MCF 10A (cell line): ENCODE results near the gene TMEM219. TPM values are rescaled to one million over a fixed set of nuclear protein-coding genes. Genes with fewer than 3 reads are reported as not detected.

Experiments used
- BruUV-seq: library from RNA; stranded (reverse); fragments of 400-500 nt; replicated peaks from 2 replicates; lab custom pipeline; 2021; lab: Mats Ljungman, UMichigan
- CTCF ChIA-PET: fragments of 300-600 bp; sonication (Branson Sonifier 250); formaldehyde crosslinking; extraction: SDS; loops from one replicate; lab custom pipeline; 2021; ENCODE audit warnings: antibody characterized with exemption, inconsistent platforms; lab: Yijun Ruan, JAX
- POLR2A ChIA-PET: fragments of 300-600, 350-650 bp; sonication (Branson Sonifier 250); formaldehyde crosslinking; extraction: SDS; loops from one replicate; lab custom pipeline; 2020; ENCODE audit warnings: antibody characterized with exemption, inconsistent platforms; lab: Yijun Ruan, JAX
- DNase-seq: peaks from one replicate; pipeline ENCODE4 v3.0.0-alpha.2; 2018; ENCODE audit not compliant: unreplicated experiment
- H3K27ac Mint-ChIP-seq: one replicate; pipeline ENCODE4 v1.8.0; 2022; ENCODE audit warnings: mild to moderate bottlenecking, low read depth, mixed read lengths; ENCODE audit not compliant: unreplicated experiment
- H3K27me3 Mint-ChIP-seq: one replicate; pipeline ENCODE4 v1.8.0; 2022; ENCODE audit warnings: mixed read lengths; ENCODE audit not compliant: insufficient read depth, unreplicated experiment
- H3K36me3 Mint-ChIP-seq: one replicate; pipeline ENCODE4 v1.8.0; 2022; ENCODE audit warnings: mild to moderate bottlenecking, moderate library complexity, mixed read lengths; ENCODE audit not compliant: insufficient read depth, unreplicated experiment
- H3K4me1 Mint-ChIP-seq: one replicate; pipeline ENCODE4 v1.8.0; 2022; ENCODE audit warnings: mixed read lengths; ENCODE audit not compliant: insufficient read depth, unreplicated experiment
- H3K4me3 Mint-ChIP-seq: one replicate; pipeline ENCODE4 v1.8.0; 2022; ENCODE audit warnings: mild to moderate bottlenecking, moderate library complexity, mixed read lengths; ENCODE audit not compliant: unreplicated experiment
- H3K9me3 Mint-ChIP-seq: one replicate; pipeline ENCODE4 v1.8.0; 2022; ENCODE audit warnings: mixed read lengths; ENCODE audit not compliant: unreplicated experiment
- intact Hi-C: fragments of 100-400 bp; cut with micrococcal nuclease; formaldehyde crosslinking; loops from 2 replicates; pipeline ENCODE4 v1.14.1; 2022
- total RNA-seq: library from RNA; stranded (reverse); gene quantifications from 2 replicates; pipeline ENCODE4 v1.2.3, GENCODE V29; 2022
- TF ChIP-seq, protein P1 (sequence below): fragments of 200-600 bp; IDR thresholded peaks from one replicate; pipeline ENCODE4 v1.8.0; 2022; ENCODE audit warnings: antibody characterized with exemption, mild to moderate bottlenecking; ENCODE audit not compliant: unreplicated experiment

TMEM219 gene
- total RNA-seq, 1 experiment from 2014 or later, result 62.1 TPM

DNA sequence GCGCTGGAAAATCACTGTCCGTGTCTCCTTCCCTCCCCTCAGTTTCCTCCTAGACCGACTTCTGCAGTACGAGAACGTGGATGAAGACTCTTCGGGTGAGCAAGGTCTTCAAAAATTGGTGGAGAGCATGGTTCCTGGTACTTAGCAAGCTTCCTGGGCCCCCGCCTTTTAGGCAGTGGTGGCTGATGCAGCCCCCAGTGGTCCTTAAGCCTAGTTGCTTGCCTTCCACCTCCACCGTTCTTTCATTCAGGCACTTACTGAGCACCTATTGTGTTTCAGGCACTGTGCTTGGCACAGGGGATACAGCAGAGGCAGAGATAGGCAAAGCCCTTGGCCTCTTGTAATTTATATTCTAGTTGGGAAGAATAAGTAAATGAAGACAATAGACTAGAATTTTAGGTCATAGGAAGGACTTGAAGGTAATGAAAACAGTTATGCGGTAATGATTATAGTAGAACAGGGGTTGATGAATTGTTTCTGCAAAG lies 34.9 kb downstream of the TMEM219 start:
- TF ChIP-seq, protein P1, sequence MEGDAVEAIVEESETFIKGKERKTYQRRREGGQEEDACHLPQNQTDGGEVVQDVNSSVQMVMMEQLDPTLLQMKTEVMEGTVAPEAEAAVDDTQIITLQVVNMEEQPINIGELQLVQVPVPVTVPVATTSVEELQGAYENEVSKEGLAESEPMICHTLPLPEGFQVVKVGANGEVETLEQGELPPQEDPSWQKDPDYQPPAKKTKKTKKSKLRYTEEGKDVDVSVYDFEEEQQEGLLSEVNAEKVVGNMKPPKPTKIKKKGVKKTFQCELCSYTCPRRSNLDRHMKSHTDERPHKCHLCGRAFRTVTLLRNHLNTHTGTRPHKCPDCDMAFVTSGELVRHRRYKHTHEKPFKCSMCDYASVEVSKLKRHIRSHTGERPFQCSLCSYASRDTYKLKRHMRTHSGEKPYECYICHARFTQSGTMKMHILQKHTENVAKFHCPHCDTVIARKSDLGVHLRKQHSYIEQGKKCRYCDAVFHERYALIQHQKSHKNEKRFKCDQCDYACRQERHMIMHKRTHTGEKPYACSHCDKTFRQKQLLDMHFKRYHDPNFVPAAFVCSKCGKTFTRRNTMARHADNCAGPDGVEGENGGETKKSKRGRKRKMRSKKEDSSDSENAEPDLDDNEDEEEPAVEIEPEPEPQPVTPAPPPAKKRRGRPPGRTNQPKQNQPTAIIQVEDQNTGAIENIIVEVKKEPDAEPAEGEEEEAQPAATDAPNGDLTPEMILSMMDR, result no peak
- Mint-ChIP-seq H3K27ac (peak overlapping the region; percentile 95), H3K4me1 (peaks cover 11% of the 10 kb centered on the region), H3K36me3 (peaks cover 49% of the 10 kb centered on the region), H3K27me3 (no peaks in the 10 kb centered on the region), H3K4me3 (peak overlapping the region; percentile 98), H3K9me3 (no peaks in the 10 kb centered on the region)
- intact Hi-C loops, result loop anchor here (2.0 to 5.0 kb wide), 3 partner anchors 70 to 175 kb away; partner anchors contain the start of genes CDIPT, KCTD13 and MVP
- ChIA-PET CTCF (interaction anchor here (0.5 to 2.7 kb wide), 7 partner anchors 36 to 301 kb away, joined by 3 to 9 read pairs (median 3); partner anchors contain the start of gene PAGR1), POLR2A (interaction anchor here (0.5 to 5.0 kb wide), 20 partner anchors 8 to 207 kb away, joined by 3 to 72 read pairs (median 4); partner anchors contain the start of genes ALDOA, ASPHD1, KCTD13 and KIF22)
- BruUV-seq, result no TSS peak
- DNase-seq, result no peak

DNA sequence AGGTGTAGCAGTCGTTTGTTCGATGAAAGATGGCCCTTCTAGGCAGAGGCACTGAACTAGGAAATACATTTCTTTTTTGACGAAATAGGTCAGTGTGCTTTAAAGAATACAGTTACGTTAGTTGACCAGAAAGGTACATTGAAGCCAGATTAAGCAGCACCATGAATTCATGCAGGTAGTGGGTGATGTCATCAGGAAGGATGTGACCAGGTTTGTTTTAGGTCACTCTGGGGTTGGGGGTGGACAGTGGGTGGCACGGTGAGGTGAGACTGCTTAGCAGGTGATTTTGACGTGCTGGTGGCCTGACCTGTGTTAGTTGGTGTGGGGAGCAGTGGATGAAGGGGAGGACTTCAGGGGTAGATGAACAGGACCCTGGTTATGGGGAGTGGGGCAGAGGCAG lies 37.7 kb downstream of the TMEM219 start:
- intact Hi-C loops, result loop anchor here (5.0 kb wide), 2 partner anchors 72 to 177 kb away; partner anchors contain the start of genes KCTD13 and MVP
- ChIA-PET CTCF (interaction anchor here (1.5 kb wide), 1 partner anchor 32 kb away, joined by 3 read pairs; no protein-coding TSS in a partner anchor), POLR2A (interaction anchor here (0.6 kb wide), 1 partner anchor 54 kb away, joined by 3 read pairs; no protein-coding TSS in a partner anchor)
- Mint-ChIP-seq H3K27me3 (no peaks in the 10 kb centered on the region), H3K36me3 (peaks cover 45% of the 10 kb centered on the region), H3K4me1 (peaks cover 2% of the 10 kb centered on the region), H3K27ac (no peak overlapping the region), H3K4me3 (no peak overlapping the region), H3K9me3 (no peaks in the 10 kb centered on the region)
- BruUV-seq, result no TSS peak
- TF ChIP-seq, protein P1, result no peak
- no peak for DNase-seq

DNA sequence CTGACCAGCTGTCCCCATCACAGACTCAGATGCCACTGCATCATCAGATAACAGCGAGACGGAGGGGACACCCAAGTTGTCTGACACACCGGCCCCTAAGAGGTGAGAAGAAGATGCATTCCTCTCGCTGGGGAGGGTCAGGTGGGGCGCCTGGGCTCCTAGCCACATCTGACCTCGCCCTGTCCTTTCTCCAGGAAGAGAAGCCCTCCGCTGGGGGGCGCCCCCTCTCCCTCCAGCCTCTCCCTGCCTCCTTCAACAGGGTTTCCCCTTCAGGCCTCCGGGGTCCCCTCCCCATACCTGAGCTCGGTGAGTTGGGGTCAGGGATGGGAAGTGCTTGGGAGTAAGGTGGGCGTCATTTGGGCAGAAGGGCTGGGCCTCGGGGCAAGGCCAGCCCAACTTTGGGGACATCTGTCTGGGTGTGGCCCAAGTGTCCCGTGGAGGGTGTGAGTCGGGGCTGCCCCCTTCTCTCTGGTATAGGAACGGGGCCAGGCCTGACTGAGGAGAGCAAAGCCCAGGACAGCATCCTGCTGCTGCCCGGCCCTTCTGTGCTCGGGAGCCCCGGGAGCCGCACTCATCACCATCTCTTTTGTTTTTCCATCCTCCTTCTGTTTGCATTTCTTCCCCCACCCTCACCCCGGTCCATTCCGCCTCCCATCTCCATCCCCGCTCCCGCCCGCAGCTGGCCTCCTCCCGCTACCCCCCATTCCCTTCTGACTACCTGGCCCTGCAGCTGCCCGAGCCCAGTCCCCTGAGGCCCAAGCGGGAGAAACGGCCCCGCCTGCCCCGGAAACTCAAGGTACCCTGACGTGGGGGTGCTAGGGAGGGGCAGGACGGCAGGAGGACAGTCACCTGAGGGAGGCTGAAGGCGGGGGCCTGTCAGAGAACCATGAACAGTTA lies 39.1 kb downstream of the TMEM219 start:
- ChIA-PET CTCF (interaction anchor here (0.6 to 1.5 kb wide), 2 partner anchors 31 to 372 kb away, joined by 3 to 4 read pairs; no protein-coding TSS in a partner anchor), POLR2A (no interaction called here)
- Mint-ChIP-seq H3K36me3 (peaks cover 40% of the 10 kb centered on the region), H3K9me3 (no peaks in the 10 kb centered on the region), H3K4me3 (no peak overlapping the region), H3K4me1 (no peaks in the 10 kb centered on the region), H3K27ac (no peak overlapping the region), H3K27me3 (no peaks in the 10 kb centered on the region)
- TF ChIP-seq, protein P1, result no peak
- BruUV-seq, result no TSS peak
- no peak for DNase-seq
- intact Hi-C loops, result no loop called here
